HUDEP-2 (cell line): ENCODE results near the gene ATG3.
A peak's percentile ranks its signal among the peaks of the same experiment; 100 is the strongest.
"Not testable (repeated sequence)": the region's sequence is repeated elsewhere in the genome, so short reads cannot be mapped to it uniquely, and the experiment has no call there.

Experiments used
- DNase-seq, 76 experiments: peaks; one replicate each; lab custom pipeline; 2025; ENCODE audit not compliant: unreplicated experiment in 76 of 76; lab: John Stamatoyannopoulos, UW

ATG3 gene

GRCh38 chr3:112564247-112564939, 2.6 kb upstream of the ATG3 start:
- DNase-seq: not testable (repeated sequence)

- DNase-seq: peak in 63 of 76 experiments; percentile 29 to 88 (median 68)
Measured at GRCh38 chr3:112561484-112561733, 353 bp downstream of the ATG3 start.

GRCh38 chr3:112560721-112561483, 860 bp downstream of the ATG3 start:
- DNase-seq: peak in 60 of 76 experiments; percentile 6 to 72 (median 44)

- DNase-seq: no peak
Measured at GRCh38 chr3:112560307-112560706, 1.5 kb downstream of the ATG3 start.

GRCh38 chr3:112557976-112558375, 3.8 kb downstream of the ATG3 start:
- DNase-seq: no peak

- DNase-seq: no peak
Measured at GRCh38 chr3:112555535-112556170, 6.1 kb downstream of the ATG3 start.

GRCh38 chr3:112550859-112551258, 10.9 kb downstream of the ATG3 start:
- DNase-seq: no peak

GRCh38 chr3:112546216-112546759, 15.5 kb downstream of the ATG3 start:
- no peak for DNase-seq

GRCh38 chr3:112539825-112540650, 21.7 kb downstream of the ATG3 start:
- no peak for DNase-seq

GRCh38 chr3:112531358-112531781, 30.4 kb downstream of the ATG3 start:
- peak in 10 of 76 experiments; percentile 2 to 16 (median 8) for DNase-seq

GRCh38 chr3:112530573-112530972, 31.2 kb downstream of the ATG3 start:
- no peak for DNase-seq

GRCh38 chr3:112524127-112524526, 37.6 kb downstream of the ATG3 start:
- not testable (repeated sequence) for DNase-seq

- peak in 42 of 76 experiments; percentile 0 to 66 (median 30) for DNase-seq
Measured at GRCh38 chr3:112519424-112520001, 42.2 kb downstream of the ATG3 start.

GRCh38 chr3:112518970-112519369, 42.8 kb downstream of the ATG3 start:
- DNase-seq: not testable (repeated sequence)

GRCh38 chr3:112514527-112515128, 47.1 kb downstream of the ATG3 start:
- no peak for DNase-seq

- DNase-seq: no peak
Measured at GRCh38 chr3:112512320-112512719, 49.4 kb downstream of the ATG3 start.

- no peak for DNase-seq
Measured at GRCh38 chr3:112508860-112509259, 52.9 kb downstream of the ATG3 start.

GRCh38 chr3:112508261-112508660, 53.5 kb downstream of the ATG3 start:
- DNase-seq: no peak

- no peak for DNase-seq
Measured at GRCh38 chr3:112505907-112506306, 55.9 kb downstream of the ATG3 start.

GRCh38 chr3:112504123-112504522, 57.6 kb downstream of the ATG3 start:
- no peak for DNase-seq
